ENCODE results near the gene GGTA1. TPM values are rescaled to one million over a fixed set of nuclear protein-coding genes. Genes with fewer than 3 reads are reported as not detected.
A peak's percentile ranks its signal among the peaks of the same experiment; 100 is the strongest.
"Not testable (repeated sequence)": the region's sequence is repeated elsewhere in the genome, so short reads cannot be mapped to it uniquely, and the experiment has no call there.

The GGTA1 gene
- total and polyA plus RNA-seq, 2 donors (not counting 1 experiment from before 2014, with no cell fraction given), result not detected

DNA sequence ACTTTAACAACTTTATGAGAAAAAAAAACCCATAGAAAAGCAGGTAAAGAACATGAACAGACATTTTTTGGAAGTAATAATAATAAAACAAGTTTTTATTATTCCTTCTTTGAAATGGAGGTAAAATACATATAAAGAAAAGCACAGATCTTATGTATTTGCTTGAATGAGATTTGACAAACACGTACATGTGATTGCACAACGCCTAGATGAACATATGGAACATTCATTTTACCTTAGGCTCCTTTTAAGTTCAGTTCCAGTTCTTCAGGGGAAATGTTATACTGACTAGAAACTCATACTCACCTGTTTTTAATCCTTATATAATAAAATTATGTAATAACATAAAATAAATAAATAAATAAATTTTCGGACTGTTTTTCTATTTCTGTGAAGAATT lies 61.8 kb downstream of the GGTA1 start:
- no peak for TF ChIP-seq EZH2 (IDR thresholded peaks at IDR 0.05; ENCODE audit: low read length, missing control alignments)
- TF ChIP-seq, protein P1, sequence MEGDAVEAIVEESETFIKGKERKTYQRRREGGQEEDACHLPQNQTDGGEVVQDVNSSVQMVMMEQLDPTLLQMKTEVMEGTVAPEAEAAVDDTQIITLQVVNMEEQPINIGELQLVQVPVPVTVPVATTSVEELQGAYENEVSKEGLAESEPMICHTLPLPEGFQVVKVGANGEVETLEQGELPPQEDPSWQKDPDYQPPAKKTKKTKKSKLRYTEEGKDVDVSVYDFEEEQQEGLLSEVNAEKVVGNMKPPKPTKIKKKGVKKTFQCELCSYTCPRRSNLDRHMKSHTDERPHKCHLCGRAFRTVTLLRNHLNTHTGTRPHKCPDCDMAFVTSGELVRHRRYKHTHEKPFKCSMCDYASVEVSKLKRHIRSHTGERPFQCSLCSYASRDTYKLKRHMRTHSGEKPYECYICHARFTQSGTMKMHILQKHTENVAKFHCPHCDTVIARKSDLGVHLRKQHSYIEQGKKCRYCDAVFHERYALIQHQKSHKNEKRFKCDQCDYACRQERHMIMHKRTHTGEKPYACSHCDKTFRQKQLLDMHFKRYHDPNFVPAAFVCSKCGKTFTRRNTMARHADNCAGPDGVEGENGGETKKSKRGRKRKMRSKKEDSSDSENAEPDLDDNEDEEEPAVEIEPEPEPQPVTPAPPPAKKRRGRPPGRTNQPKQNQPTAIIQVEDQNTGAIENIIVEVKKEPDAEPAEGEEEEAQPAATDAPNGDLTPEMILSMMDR (conservative IDR thresholded peaks at IDR 0.05 in 1 of 2, IDR thresholded peaks at IDR 0.05 in 1 of 2; ENCODE audit: low read depth in 1 of 2, low read length in 2 of 2), result no peak
- no peaks in the 10 kb centered on the region for H3K79me2 ChIP-seq (ENCODE audit: control insufficient read depth, insufficient read depth, low read length)
- DNase-seq (ENCODE audit: low read depth in 2 of 2), result no peak
- no peak overlapping the region for H3K9ac ChIP-seq (ENCODE audit: insufficient read depth, low read length)
- no peaks in the 10 kb centered on the region for H3K36me3 ChIP-seq (ENCODE audit: control insufficient read depth, insufficient read depth, low read length)
- H3K4me1 ChIP-seq (ENCODE audit: control insufficient read depth, extremely low read depth, insufficient read depth, low read length), result no peaks in the 10 kb centered on the region
- H3K9me3 ChIP-seq (ENCODE audit: control insufficient read depth, insufficient read depth, low read depth, low read length), result no peaks in the 10 kb centered on the region
- H2AFZ ChIP-seq (ENCODE audit: low read length), result no peak overlapping the region
- H3K4me2 ChIP-seq (ENCODE audit: extremely low read depth, insufficient read depth, low read length), result no peak overlapping the region
- H4K20me1 ChIP-seq (ENCODE audit: control insufficient read depth, extremely low read depth, insufficient read depth, low read length), result no peaks in the 10 kb centered on the region
- H3K4me3 ChIP-seq (replicated peaks in 1 of 4; ENCODE audit: control extremely low read depth in 1 of 4, insufficient read depth in 1 of 4, low read depth in 3 of 4, low read length in 4 of 4), result no peak overlapping the region
- peaks cover 6% of the 10 kb centered on the region for H3K27me3 ChIP-seq (ENCODE audit: control insufficient read depth, insufficient read depth, low read length)
- H3K27ac ChIP-seq (ENCODE audit: insufficient read depth, low read length), result no peak overlapping the region

DNA sequence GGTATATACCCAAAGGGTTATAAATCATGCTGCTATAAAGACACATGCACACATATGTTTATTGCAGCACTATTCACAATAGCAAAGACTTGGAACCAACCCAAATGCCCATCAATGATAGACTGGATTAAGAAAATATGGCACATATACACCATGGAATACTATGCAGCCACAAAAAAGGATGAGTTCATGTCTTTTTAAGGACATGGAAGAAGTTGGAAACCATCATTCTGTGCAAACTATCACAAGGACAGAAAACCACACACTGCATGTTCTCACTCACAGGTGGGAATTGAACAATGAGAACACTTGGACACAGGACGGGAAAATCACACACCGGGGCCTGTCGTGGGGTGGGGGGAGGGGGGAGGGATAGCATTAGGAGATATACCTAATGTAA lies 62.6 kb downstream of the GGTA1 start:
- H3K4me3 ChIP-seq (replicated peaks in 1 of 4; ENCODE audit: control extremely low read depth in 1 of 4, insufficient read depth in 1 of 4, low read depth in 3 of 4, low read length in 4 of 4); H3K9me3 ChIP-seq (ENCODE audit: control insufficient read depth, insufficient read depth, low read depth, low read length); DNase-seq (ENCODE audit: low read depth in 2 of 2); H3K36me3 ChIP-seq (ENCODE audit: control insufficient read depth, insufficient read depth, low read length); H2AFZ ChIP-seq (ENCODE audit: low read length); H3K27ac ChIP-seq (ENCODE audit: insufficient read depth, low read length); H3K4me2 ChIP-seq (ENCODE audit: extremely low read depth, insufficient read depth, low read length); H3K4me1 ChIP-seq (ENCODE audit: control insufficient read depth, extremely low read depth, insufficient read depth, low read length); H4K20me1 ChIP-seq (ENCODE audit: control insufficient read depth, extremely low read depth, insufficient read depth, low read length); H3K9ac ChIP-seq (ENCODE audit: insufficient read depth, low read length); H3K27me3 ChIP-seq (ENCODE audit: control insufficient read depth, insufficient read depth, low read length); H3K79me2 ChIP-seq (ENCODE audit: control insufficient read depth, insufficient read depth, low read length): not testable (repeated sequence)

DNA sequence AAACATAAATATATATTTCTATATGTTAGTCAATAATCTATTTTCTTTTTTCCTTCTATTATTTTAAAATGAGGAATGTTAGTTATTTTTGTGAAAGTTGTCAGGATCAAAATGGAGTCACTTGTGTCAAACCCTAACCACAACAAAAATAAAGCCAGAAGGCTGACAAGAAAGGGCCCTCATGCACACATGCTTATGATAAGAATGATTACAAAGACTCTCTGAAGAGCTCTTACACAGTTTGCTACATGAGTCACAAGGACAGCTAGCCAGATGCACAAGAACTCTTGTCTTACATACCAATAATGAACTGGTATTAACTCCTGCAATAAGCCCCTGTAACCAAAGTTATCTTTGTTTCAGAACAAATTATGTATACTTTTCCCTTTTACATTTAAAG lies 64.7 kb downstream of the GGTA1 start:
- H3K79me2 ChIP-seq (ENCODE audit: control insufficient read depth, insufficient read depth, low read length), result no peaks in the 10 kb centered on the region

More for the DNA sequence above, 64.7 kb downstream of the GGTA1 start:
- no peaks in the 10 kb centered on the region for H3K36me3 ChIP-seq (ENCODE audit: control insufficient read depth, insufficient read depth, low read length)
- DNase-seq (ENCODE audit: low read depth in 2 of 2), result peak; percentile 47 to 82
- no peaks in the 10 kb centered on the region for H3K9me3 ChIP-seq (ENCODE audit: control insufficient read depth, insufficient read depth, low read depth, low read length)
- H3K4me2 ChIP-seq (ENCODE audit: extremely low read depth, insufficient read depth, low read length), result no peak overlapping the region
- H3K27me3 ChIP-seq (ENCODE audit: control insufficient read depth, insufficient read depth, low read length), result peaks cover 2% of the 10 kb centered on the region
- no peaks in the 10 kb centered on the region for H3K4me1 ChIP-seq (ENCODE audit: control insufficient read depth, extremely low read depth, insufficient read depth, low read length)
- H2AFZ ChIP-seq (ENCODE audit: low read length), result no peak overlapping the region
- H3K27ac ChIP-seq (ENCODE audit: insufficient read depth, low read length), result no peak overlapping the region
- no peaks in the 10 kb centered on the region for H4K20me1 ChIP-seq (ENCODE audit: control insufficient read depth, extremely low read depth, insufficient read depth, low read length)
- H3K9ac ChIP-seq (ENCODE audit: insufficient read depth, low read length), result no peak overlapping the region
- no peak overlapping the region for H3K4me3 ChIP-seq (replicated peaks in 1 of 4; ENCODE audit: control extremely low read depth in 1 of 4, insufficient read depth in 1 of 4, low read depth in 3 of 4, low read length in 4 of 4)
- TF ChIP-seq, protein P1 (conservative IDR thresholded peaks at IDR 0.05 in 1 of 2, IDR thresholded peaks at IDR 0.05 in 1 of 2; ENCODE audit: low read depth in 1 of 2, low read length in 2 of 2), result no peak
- no peak for TF ChIP-seq EZH2 (IDR thresholded peaks at IDR 0.05; ENCODE audit: low read length, missing control alignments)

All from fibroblast of lung (primary cell).